GM19468 (cell line): ENCODE data around the gene RPL9.
"Not testable (repeated sequence)": the region's sequence is repeated elsewhere in the genome, so short reads cannot be mapped to it uniquely, and the experiment has no call there.

Experiments
- ATAC-seq: cut with Tn5 transposase; IDR thresholded peaks from one replicate; pipeline ENCODE4 v1.9.1; 2021; ENCODE audit warnings: mild to moderate bottlenecking, moderate library complexity, moderate number of reproducible peaks; ENCODE audit not compliant: unreplicated experiment; ENCODE audit errors: extremely low read depth

Gene RPL9

GRCh38 chr4:39469429-39470077, 10.8 kb upstream of the RPL9 start:
- ATAC-seq = peak; percentile 45

DNA sequence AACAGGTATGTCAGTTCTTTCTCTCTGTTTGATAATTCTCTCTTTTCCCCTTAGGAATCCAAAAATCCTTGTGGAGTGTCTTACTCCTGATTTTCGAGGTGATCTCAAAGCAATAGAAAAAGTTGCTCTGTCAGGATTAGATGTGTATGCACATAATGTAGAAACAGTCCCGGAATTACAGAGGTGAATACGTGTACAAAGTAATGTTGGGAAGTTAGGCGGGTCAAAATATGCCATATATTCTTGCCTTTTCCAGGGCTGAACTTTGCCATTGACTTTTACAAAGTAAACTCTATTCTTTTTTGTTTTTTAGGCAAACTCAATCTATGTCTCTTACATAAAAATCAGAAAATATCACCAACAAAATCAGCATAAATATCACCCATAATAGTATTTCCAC, 8.7 kb upstream of the RPL9 start:
- ATAC-seq = no peak

GRCh38 chr4:39466747-39467146, 8.0 kb upstream of the RPL9 start:
- ATAC-seq = no peak

- ATAC-seq = no peak
Measured at GRCh38 chr4:39464886-39465501, 6.3 kb upstream of the RPL9 start.

DNA sequence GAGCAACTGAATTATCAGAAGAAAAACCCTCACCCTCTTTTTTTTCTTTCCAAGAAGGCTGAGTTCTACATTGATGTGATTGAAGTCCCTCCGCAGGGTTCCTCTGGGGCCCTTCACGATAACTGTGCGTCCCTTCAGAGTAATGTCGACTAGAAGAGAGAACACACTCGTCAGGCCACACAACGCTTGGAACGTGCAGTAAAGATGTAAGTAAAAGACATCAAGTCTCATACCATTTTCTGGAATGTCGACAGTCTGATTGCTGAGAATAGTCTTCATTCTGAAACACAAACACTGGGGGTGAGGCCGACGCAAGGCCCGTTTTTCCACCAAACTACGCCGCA, 589 bp downstream of the RPL9 start:
- not testable (repeated sequence) for ATAC-seq

GRCh38 chr4:39456946-39457763, 1.6 kb downstream of the RPL9 start:
- ATAC-seq = no peak

DNA sequence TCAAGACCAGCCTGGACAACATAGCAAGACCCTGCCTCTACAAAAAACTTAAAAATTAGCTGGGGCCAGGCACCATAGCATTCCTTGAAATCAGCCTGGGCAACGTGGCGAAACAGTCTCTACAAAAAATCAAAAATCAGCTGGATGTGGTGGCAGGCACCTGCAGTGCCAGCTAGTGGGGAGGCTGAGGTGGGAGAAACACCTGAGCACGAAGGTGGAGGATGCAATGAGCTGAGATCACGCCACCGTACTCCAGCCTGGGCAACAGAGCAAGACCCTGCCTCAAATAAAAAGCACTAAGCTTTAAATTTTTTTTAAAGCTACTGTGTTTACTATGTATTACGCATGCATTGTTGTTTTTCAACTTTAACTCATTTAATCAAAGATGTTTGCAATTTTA, 3.2 kb downstream of the RPL9 start:
- ATAC-seq = no peak

DNA sequence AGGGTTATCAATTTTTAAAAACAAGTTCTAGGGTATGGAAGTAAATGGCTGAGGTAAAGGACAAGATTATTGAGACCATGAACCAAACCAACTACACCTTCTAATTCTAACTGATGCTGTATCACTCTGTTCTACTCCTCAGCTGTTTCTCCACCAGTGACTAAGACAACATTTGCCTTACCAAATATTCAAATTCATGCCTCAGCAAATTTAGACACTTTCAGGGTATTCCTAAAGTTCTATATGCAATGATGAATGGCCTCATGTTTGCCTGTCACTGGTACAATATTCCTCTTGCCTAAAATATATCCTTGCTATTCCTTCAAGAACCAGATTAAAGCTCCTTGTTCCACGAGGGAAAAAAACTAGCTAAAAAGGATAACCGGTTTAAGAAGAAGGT, 5.0 kb downstream of the RPL9 start:
- ATAC-seq = no peak

GRCh38 chr4:39452860-39453587, 5.7 kb downstream of the RPL9 start:
- ATAC-seq = no peak

GRCh38 chr4:39452153-39452859, 6.4 kb downstream of the RPL9 start:
- ATAC-seq = no peak

DNA sequence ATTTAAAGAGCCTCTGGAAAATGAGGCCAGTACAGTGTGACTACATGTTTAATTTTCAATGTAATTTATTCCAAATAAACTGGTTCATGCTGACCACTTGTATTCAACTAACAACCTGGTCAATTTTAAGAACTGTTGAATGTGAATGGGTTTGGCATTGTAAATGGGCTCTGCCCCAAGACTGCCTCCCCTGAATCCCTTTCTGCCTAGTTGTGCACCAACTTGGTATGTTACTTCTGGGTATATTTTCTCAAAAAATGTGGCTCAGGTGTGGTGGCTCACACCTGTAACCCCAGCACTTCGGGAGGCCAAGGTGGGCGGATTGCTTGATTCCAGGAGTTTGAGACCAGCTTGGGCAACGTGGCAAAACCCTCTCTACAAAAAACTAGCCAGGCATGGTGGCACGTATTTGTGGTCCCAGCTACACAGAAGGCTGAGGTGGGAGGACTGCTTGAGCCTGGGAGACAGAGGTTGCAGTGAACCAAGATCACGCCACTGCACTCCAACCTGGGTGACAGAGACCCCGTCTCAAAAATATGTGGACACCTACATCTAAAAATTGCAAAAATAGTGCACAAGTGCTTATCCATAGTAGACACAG, 7.2 kb downstream of the RPL9 start:
- no peak for ATAC-seq

DNA sequence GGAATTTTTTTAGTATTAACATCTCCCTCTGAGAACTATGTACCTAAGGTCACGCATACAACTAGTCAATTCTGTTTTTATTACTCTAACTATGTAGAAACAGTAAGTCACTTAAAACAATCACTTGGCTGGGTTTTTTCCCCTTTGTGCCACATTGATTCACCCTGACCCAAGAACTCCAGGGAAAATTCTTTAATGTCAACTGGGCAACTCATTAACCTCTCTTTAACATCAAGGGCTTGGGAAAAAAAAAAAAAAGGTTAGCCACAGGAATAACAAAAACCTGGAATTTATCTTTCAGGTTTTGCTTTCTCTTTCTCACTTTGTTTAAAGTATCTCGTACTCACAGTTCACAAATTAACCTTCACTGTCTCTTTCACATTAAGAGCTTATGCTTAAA, 8.1 kb downstream of the RPL9 start:
- ATAC-seq = no peak

DNA sequence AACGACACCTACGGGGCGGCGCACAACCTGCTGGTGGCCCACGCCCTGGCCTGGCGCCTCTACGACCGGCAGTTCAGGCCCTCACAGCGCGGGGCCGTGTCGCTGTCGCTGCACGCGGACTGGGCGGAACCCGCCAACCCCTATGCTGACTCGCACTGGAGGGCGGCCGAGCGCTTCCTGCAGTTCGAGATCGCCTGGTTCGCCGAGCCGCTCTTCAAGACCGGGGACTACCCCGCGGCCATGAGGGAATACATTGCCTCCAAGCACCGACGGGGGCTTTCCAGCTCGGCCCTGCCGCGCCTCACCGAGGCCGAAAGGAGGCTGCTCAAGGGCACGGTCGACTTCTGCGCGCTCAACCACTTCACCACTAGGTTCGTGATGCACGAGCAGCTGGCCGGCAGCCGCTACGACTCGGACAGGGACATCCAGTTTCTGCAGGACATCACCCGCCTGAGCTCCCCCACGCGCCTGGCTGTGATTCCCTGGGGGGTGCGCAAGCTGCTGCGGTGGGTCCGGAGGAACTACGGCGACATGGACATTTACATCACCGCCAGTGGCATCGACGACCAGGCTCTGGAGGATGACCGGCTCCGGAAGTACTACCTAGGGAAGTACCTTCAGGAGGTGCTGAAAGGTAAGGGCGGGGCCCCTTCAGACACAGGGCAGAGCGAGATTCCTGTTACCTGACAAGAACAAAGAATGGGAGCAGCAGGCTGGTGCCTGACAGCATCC, 11.7 kb downstream of the RPL9 start:
- peak; percentile 84 for ATAC-seq

- no peak for ATAC-seq
Measured at GRCh38 chr4:39446483-39446841, 12.3 kb downstream of the RPL9 start.

GRCh38 chr4:39442998-39443397, 15.7 kb downstream of the RPL9 start:
- no peak for ATAC-seq

DNA sequence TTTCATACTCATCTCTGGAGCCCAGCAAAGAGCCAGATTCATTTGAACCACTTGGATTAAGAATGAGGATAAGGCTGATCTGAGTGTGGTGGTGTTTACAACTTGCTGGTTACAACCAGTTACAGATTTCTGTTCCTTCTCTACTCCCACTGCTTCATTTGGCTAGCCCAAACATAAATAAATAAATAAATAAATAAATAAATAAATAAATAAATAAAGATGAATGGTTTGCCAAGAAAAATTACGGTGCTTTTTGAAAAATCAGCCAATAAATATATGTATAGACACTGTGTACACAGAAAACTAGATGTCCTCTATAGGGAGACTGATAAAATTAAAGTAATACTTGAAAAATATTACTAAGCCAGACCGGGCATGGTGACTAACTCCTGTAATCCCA, 17.1 kb downstream of the RPL9 start:
- ATAC-seq = no peak

DNA sequence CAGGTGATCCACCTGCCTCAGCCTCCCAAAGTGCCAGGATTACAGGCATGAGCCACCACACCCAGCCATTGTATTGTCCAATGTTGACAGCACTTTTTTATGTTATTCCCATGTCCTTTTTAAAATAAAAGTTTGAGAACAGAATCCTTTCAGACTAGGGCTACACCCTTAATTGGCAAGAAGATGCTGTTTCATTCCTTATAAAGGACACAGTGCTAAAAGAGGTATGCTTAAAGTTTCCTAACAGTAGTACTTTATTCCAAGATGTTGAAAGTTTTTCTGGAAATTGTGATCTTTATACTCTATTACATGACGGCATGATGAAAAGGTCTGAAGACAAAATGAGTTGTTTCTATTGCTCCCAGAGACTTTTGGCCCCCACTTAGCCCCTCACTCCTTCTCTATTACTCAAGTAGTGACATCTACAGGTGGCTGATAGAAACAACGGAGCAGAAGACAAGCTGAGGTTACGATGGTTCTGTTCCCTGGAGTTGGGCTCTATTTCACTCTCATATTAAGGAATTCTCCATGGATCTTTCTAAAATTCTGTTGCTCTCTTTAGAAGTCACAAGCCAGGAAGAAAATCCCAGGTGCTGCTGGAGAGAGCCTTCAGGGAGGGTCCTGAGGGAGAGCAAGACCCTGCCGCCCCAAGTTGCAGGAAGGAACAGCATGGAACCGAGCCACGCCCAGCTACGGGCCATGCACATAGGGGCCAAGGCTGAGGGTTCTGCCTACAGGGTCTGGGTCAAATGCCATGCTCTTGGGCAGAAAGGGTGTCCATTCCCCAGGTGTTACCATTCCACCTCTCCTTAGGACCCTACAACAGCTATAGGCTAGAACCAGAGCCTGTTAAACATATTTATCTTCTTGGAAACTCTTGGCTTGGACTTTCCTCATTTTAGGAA, 22.8 kb downstream of the RPL9 start:
- no peak for ATAC-seq

DNA sequence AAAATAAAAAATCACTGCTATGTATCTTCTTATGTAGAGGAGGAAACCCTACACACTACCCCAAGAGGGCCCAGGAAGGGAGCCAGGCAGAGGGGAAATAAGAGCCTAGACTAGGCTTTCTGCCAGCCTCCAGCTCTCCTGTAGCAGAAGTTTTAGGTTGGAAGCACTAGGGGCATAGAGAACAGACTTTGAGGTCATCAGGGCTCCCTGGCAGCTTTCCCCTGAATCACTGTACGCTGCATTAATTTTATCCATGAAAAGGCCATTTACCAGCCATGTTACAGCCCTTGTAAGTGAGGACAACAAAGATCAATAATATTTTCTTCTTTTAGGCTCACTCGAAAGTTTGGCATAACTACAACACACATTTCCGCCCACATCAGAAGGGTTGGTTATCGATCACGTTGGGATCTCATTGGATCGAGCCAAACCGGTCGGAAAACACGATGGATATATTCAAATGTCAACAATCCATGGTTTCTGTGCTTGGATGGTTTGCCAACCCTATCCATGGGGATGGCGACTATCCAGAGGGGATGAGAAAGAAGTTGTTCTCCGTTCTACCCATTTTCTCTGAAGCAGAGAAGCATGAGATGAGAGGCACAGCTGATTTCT, 24.7 kb downstream of the RPL9 start:
- no peak for ATAC-seq
